GM13976 (cell line): ENCODE data around the gene PROCA1.

Source experiments
- DNase-seq: peaks from one replicate; pipeline ENCODE4 v3.0.0; 2012; ENCODE audit warnings: low spot score
- CTCF ChIP-seq: IDR thresholded peaks from 2 replicates; pipeline ENCODE4 v1.5.1; 2012; ENCODE audit warnings: borderline replicate concordance, mild to moderate bottlenecking; ENCODE audit not compliant: insufficient read depth; ENCODE audit errors: extremely low read depth, missing control alignments, control extremely low read depth
- in situ Hi-C: fragments of 300-500 bp; cut with MboI; formaldehyde crosslinking; loops from one replicate; pipeline ENCODE4 v1.12.0; 2022; ENCODE audit warnings: low sequenced_read_pairs, mixed read lengths, inconsistent platforms; ENCODE audit not compliant: unreplicated experiment

The PROCA1 gene

GRCh38 chr17:28685366-28685765, 26.3 kb downstream of the PROCA1 start:
- no peak for TF ChIP-seq CTCF
- DNase-seq = no peak
- in situ Hi-C loops = no loop called here

DNA sequence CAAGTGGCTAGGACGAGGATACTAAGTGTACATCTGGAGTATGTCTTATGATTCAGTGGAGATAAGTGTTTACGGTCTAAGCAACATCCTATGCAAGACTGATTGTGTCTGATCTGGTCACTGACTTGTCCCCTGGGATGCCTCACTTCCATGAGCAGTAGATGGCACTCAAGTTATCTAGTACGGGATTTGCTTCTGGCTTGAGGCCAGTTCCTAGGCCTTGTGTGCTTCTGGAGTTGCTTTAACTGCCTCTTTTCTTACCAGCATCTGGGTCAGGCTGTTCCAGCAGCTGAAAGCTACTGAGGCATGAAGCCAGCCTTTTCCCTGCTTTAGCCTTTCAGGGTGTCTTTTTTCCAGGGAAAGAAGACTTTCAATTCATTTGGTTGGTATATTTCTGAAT, 26.7 kb downstream of the PROCA1 start:
- no peak for TF ChIP-seq CTCF
- no peak for DNase-seq
- in situ Hi-C loops = no loop called here

DNA sequence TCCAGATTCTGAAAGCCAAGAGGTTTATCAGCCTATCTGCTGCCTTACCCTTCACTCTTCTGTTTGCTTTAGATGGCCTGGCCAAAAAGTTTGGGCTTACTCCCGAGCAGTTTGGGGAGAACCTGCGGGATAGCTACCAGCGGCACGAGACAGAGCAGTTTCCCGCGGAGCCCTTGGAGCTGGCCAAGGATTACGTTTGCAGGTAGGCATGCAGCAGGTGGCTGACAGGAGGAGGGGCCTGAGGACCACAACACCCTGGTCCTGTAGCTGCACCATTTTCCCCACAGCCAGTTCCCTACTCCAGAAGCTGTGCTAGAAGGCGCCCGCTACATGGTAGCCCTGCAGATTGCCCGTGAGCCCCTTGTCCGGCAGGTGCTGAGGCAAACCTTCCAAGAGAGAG, 29.0 kb downstream of the PROCA1 start:
- in situ Hi-C loops = no loop called here
- TF ChIP-seq CTCF = no peak
- no peak for DNase-seq

DNA sequence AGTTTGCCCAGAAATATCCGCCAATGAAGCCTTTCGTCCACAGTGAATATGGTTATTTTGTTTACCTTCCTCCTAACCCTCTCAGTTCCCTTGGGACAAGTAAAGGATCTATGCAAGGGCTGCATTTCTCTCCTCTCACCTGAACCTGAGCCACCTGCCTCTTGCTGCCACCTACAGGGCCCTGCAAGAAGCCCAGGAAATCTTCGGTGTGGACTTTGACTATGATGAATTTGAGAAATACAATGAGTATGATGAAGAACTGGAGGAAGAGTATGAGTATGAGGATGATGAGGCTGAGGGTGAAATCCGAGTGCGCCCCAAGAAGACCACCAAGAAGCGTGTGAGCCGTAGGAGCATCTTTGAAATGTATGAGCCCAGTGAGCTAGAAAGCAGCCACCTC, 35.7 kb downstream of the PROCA1 start:
- in situ Hi-C loops = no loop called here
- TF ChIP-seq CTCF = no peak
- no peak for DNase-seq

DNA sequence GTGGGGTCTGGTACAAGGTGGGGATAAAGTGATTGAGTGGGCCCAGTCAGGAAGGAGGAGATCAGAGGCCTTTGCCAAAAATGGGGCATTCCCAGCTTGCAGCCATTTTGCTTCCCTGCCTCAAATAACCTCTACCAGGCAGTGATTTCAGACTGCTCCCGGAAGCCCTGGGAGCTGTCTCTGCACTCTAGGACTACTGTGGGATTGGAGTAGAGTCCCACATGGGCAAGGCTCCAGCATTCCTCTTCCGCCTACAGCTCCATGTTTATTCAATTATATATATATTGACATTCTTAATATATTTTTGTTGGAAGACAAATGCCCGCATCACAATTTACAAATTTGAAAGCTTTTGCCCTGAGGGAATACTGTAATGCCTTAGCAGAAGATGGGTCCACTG, 36.2 kb downstream of the PROCA1 start:
- no peak for DNase-seq
- in situ Hi-C loops = no loop called here
- no peak for TF ChIP-seq CTCF

- no peak for DNase-seq
- TF ChIP-seq CTCF = no peak
- in situ Hi-C loops = no loop called here
These were observed 41.8 kb downstream of the PROCA1 start for GRCh38 chr17:28669918-28670317.

- TF ChIP-seq CTCF = no peak
- in situ Hi-C loops = no loop called here
- DNase-seq = no peak
These were observed 43.8 kb downstream of the PROCA1 start for GRCh38 chr17:28667870-28668269.
